Smooth muscle cell of the pulmonary artery (primary cell): ENCODE measurements around the gene C20orf96. TPM values are rescaled to one million over a fixed set of nuclear protein-coding genes. Genes with fewer than 3 reads are reported as not detected.

ENCODE experiments used
- total RNA-seq: library from RNA; depleted of rRNA; stranded (reverse); fragments of >200 nt; gene quantifications from 2 replicates; pipeline ENCODE4 v1.2.3, GENCODE V29; 2014

Gene C20orf96, protein sequence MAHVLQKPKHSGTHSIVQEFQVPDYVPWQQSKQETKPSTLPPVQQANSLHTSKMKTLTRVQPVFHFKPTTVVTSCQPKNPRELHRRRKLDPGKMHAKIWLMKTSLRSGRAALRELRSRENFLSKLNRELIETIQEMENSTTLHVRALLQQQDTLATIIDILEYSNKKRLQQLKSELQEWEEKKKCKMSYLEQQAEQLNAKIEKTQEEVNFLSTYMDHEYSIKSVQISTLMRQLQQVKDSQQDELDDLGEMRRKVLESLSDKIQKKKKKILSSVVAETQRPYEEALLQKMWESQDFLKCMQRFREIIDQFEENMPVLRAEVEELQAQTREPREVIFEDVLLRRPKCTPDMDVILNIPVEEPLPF
- total RNA-seq, result 2.9 and 5.0 TPM in 2 replicates

DNA sequence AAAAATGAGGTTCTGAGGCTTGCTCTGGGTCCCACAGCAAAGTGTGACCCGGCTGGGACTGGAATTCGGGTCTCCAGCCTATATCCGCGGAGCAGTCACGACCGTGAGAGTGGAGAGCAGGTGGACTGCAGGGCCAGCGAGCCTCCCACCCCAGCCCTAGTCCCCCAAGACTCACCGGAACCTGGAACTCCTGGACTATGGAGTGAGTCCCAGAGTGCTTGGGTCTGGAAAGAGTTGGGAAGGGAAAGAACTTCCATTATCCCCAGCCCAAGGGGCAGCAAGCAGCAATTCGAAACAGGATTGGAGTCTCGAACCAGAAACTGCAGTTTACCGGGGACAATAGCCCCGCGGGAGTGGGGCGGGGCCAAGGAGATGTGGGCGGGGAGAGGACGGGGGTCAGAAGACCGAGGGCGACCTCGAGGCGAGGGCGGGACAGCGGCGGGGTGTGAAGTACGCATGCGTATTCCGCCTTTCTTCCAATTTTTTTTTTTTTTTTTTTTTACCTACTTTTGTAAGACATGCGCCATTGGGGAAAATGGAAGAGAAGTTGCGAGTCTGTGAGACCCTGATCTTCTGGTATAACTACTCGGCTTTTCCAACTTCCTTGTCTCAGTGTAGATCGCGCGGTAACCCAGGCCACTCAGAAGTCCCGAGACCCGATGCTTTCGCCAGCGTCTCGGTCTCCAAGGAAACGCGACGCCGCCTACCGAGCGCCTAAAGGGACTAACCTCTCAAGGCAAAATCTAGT lies at the start of gene C20orf96:
Gene C20orf96 (minus strand): TSS at position 667 of the 748 bp plus-strand sequence. CDS start 140 bp downstream, at position 527.

DNA sequence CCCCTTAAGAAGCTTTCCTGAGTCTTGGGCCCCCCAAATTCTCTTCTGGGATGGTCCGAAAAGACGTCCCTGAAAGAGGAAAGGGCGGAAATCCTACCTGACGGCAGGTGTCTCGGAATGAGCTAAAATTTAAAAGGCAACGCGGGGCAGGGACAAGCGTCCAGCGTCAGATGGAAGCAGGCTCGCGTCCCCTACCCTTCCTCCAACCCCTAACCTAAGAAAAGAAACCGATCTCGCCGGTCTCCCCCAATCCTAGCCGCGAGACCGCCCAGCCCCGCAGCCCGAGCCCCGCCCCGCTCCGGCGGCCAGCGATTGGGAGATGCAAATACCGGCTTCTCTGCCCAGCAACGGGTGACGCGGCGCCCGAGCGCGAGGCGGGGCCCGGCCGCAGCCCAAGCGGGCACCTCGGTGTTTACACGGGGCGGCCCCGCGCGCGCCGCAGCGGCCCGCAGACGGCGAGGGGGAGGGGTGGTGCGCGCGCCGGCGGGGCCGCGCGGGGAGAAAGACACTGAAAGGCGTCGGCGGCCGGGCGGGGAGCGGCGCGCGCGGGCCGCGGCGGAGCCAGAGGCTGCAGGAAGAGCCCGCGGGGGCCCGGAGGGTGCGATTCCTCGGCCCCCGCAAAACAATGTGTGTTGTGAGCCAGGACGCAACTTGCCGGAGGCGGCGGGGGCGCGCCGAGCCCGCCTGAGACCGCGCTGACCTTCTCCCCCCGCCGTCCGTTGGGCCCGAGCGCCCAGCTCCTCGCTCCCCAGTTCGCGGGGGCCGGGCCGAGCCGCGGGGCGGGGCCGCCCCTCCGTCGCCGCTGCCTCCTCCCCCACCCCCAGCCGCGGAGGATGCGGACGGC lies 34.7 kb upstream of the C20orf96 start, which contains the start of gene SOX12:
Gene SOX12 (plus strand): TSS at position 508 of the 844 bp plus-strand sequence. CDS start 373 bp downstream, outside the sequence.

DNA sequence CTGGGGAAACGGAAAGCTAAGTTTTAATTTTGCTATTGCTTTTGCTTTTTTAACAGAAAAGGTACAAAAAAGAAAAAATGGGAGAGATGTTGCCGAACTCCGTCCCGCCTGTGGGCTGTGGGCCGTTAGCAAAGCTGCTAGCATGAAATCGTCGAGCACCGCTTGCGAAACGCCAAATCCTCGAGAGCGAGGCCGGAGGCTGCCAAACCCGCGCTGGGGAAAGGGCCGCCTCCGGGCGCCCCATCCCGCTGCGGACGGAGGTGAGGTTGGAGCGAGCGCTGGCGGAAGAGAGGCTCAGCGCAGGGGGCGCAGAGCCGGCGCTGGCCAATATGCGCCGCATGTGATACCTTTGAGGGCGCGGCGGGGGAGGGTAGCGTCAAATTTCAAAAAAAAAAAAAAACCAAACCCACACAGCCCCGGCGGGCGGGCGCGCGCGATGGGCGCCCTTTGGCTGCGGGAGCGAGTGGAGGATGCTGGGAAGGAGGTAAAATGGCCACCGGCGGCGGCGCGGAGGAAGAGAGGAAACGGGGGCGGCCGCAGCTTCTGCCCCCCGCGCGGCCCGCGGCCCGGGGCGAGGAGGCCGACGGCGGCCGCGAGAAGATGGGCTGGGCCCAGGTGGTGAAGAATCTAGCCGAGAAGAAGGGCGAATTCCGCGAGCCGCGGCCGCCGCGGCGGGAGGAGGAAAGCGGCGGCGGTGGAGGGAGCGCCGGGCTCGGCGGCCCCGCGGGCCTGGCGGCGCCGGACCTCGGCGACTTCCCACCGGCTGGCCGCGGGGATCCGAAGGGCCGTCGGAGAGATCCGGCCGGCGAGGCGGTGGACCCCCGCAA lies 6.8 kb upstream of the C20orf96 start, which contains the start of gene ZCCHC3:
Gene ZCCHC3 (plus strand): TSS at position 473 of the 827 bp plus-strand sequence. CDS start 17 bp downstream, at position 490.

DNA sequence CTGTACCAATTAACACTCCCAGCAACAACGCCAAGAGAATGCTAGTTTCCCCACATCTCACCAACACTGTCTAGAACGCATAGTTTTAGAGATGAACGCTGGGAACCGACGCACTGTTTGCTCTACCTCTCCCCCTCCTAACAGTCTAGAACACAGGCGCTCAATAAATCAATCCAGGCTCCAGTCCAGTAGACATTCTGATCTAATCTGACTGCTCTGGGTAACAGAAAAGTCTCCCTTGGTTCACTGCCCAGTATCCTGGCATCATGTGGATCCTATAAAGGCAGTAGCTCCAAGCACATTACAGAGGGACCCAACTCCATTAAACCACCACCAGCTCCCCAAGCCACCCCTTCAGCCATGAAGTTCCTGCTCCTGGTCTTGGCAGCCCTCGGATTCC lies 33.1 kb downstream of the C20orf96 start, which contains the start of gene DEFB132:
Gene DEFB132 (plus strand): TSS at position 306 of the 400 bp plus-strand sequence. CDS start 55 bp downstream, at position 361.

DNA sequence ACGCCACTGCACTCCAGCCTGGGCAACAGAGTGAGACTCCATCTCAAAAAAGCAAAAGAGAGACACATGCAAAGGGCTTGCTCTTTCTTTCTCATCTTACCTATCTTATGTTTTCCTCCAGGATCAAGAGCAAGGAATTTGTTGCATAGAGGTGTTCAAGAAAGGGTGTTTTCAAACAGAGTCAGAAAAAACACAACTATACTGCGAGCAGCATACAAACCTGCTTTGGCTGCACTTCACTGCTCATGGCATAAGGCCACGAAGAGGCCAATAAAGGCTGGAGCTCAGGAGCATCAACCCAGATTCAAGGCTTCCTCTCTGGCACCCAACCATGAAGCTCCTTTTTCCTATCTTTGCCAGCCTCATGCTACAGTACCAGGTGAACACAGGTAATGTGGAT lies 63.6 kb downstream of the C20orf96 start, which contains the start of gene DEFB129:
Gene DEFB129 (plus strand): TSS at position 301 of the 400 bp plus-strand sequence. CDS start 31 bp downstream, at position 332.

Other genes starting within 250 kb of the C20orf96 start
- not detected in 2 replicates for gene DEFB125, start 203.1 kb downstream of the C20orf96 start, total RNA-seq
- gene DEFB126, start 148.2 kb downstream of the C20orf96 start, total RNA-seq, result not detected in 2 replicates
- not detected in 2 replicates for gene DEFB127, start 133.3 kb downstream of the C20orf96 start, total RNA-seq
- gene DEFB128, start 101.0 kb downstream of the C20orf96 start, total RNA-seq, result not detected in 2 replicates
- gene DEFB129, start 63.5 kb downstream of the C20orf96 start, total RNA-seq, result not detected in 2 replicates
- not detected in 2 replicates for gene DEFB132, start 33.0 kb downstream of the C20orf96 start, total RNA-seq
- 10.0 and 13.7 TPM in 2 replicates for gene ZCCHC3, start 6.8 kb upstream of the C20orf96 start, total RNA-seq
- 6.6 and 10.5 TPM in 2 replicates for gene SOX12, start 34.8 kb upstream of the C20orf96 start, total RNA-seq
- gene NRSN2, start 56.4 kb upstream of the C20orf96 start, total RNA-seq, result 30.4 and 39.2 TPM in 2 replicates
- 35.4 and 121 TPM in 2 replicates for gene TRIB3, start 90.0 kb upstream of the C20orf96 start, total RNA-seq
- gene RBCK1, start 117.5 kb upstream of the C20orf96 start, total RNA-seq, result 76.3 and 88.0 TPM in 2 replicates
- 57.3 and 63.1 TPM in 2 replicates for gene TBC1D20, start 171.8 kb upstream of the C20orf96 start, total RNA-seq